ENCODE data around the gene MALT1.

MALT1 gene

DNA sequence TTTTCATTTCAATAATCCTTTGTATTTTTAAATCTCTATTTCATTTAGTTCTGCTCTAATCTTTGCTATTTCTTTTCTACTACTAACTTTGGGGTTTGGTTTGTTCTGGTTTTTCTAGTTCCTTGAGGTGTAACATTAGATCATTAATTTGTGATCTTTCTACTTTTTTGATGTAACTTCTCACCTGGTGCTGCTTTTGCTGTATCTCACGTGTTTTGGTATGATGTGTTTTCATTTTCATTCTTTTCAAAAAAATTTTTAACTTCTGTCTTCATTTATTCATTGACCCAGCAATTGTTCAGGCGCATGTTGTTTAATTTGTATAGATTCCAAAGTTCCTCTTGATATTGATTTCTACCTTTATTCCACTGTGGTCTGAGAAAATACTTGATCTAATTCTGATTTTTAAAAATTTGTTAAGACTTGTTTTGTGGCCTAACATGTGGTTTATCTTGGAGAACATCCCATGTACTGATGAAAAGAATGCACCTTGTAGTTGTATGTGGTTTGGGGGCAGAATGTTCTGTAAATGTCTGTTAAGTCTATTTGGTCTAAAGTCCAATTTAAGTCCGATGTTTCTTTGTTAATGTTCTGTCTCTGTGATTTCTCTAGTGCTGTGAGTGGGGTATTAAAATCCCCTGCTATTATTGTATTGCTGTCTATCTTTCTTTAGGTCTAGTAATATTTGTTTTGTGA is 17.3 kb upstream of the MALT1 start:
- no peak overlapping the region for H2AFZ ChIP-seq (ENCODE audit: low read length)
- no peaks in the 10 kb centered on the region for H3K9me2 ChIP-seq (replicated peaks; ENCODE audit: insufficient read depth, low read length)
- peak overlapping the region; percentile 7; the same call in 1 of the 2 replicates for H3K4me2 ChIP-seq (ENCODE audit: low read depth, low read length)
- H4K20me1 ChIP-seq (ENCODE audit: insufficient read depth, low read length), result no peaks in the 10 kb centered on the region
- H3F3A ChIP-seq (ENCODE audit: insufficient read depth, low read length), result peaks cover 39% of the 10 kb centered on the region
- no peak overlapping the region for H3K27ac ChIP-seq (ENCODE audit: low read length)
- no peaks in the 10 kb centered on the region for H3K9me3 ChIP-seq (replicated peaks; ENCODE audit: insufficient read depth, low read length)
- no peak overlapping the region for H3K4me3 ChIP-seq (ENCODE audit: low read length)
- peaks cover 63% of the 10 kb centered on the region for H3K4me1 ChIP-seq (ENCODE audit: low read length)
- peaks cover 4% of the 10 kb centered on the region for H3K79me2 ChIP-seq (ENCODE audit: low read length)
- H3K36me3 ChIP-seq (replicated peaks; ENCODE audit: insufficient read depth, low read length), result no peaks in the 10 kb centered on the region
- no peak overlapping the region for H3K9ac ChIP-seq (ENCODE audit: low read length)
- DNase-seq, result no peak
- TF ChIP-seq CTCF (IDR thresholded peaks at IDR 0.05; ENCODE audit: low read length) (no peak), EZH2phosphoT487 (IDR thresholded peaks at IDR 0.05; ENCODE audit: low read length) (no peak), EZH2 (optimal IDR thresholded peaks at IDR 0.05; ENCODE audit: low read depth, low read length) (no peak)
- no peaks in the 10 kb centered on the region for H3K27me3 ChIP-seq (replicated peaks; ENCODE audit: insufficient read depth, low read length)

GRCh38 chr18:58654896-58655614 is 16.2 kb upstream of the MALT1 start:
- peaks cover 60% of the 10 kb centered on the region for H3K4me1 ChIP-seq (ENCODE audit: low read length)

DNA sequence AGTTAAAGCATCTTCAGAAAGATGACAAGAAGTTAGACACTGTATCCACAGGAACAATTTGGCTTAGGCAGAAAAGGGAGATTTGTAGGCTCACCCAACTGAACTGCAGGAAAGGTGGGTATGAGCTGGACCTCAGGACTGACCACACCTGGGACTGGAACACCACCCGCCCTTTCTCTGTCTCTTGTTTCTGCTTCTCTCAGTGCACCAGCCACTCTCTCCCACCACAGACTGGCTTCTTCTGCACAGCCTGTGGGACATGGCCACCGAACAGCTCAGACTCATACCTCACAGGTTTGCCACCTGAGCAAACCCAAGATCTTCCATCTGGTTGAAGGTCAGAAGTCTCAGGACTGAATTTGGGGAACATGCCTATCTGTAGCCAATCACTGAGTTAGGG is 14.2 kb upstream of the MALT1 start:
- H3K9ac ChIP-seq (ENCODE audit: low read length), result peak overlapping the region; percentile 61
- H3K4me1 ChIP-seq (ENCODE audit: low read length), result peaks cover 55% of the 10 kb centered on the region
- peaks cover 5% of the 10 kb centered on the region for H3K36me3 ChIP-seq (replicated peaks; ENCODE audit: insufficient read depth, low read length)
- peak overlapping the region; percentile 27 for H3K4me3 ChIP-seq (ENCODE audit: low read length)
- H3K27ac ChIP-seq (ENCODE audit: low read length), result peak overlapping the region; percentile 98
- H3F3A ChIP-seq (ENCODE audit: insufficient read depth, low read length), result peaks cover 29% of the 10 kb centered on the region
- TF ChIP-seq EZH2 (optimal IDR thresholded peaks at IDR 0.05; ENCODE audit: low read depth, low read length) (no peak), CTCF (IDR thresholded peaks at IDR 0.05; ENCODE audit: low read length) (no peak), EZH2phosphoT487 (IDR thresholded peaks at IDR 0.05; ENCODE audit: low read length) (no peak)
- H3K27me3 ChIP-seq (replicated peaks; ENCODE audit: insufficient read depth, low read length), result no peaks in the 10 kb centered on the region
- H3K4me2 ChIP-seq (ENCODE audit: low read depth, low read length), result peak overlapping the region; percentile 73
- H3K79me2 ChIP-seq (ENCODE audit: low read length), result peaks cover 21% of the 10 kb centered on the region
- H4K20me1 ChIP-seq (ENCODE audit: insufficient read depth, low read length), result no peaks in the 10 kb centered on the region
- no peaks in the 10 kb centered on the region for H3K9me3 ChIP-seq (replicated peaks; ENCODE audit: insufficient read depth, low read length)
- H2AFZ ChIP-seq (ENCODE audit: low read length), result peak overlapping the region; percentile 10; the same call in 1 of the 2 replicates
- no peak for DNase-seq
- H3K9me2 ChIP-seq (replicated peaks; ENCODE audit: insufficient read depth, low read length), result no peaks in the 10 kb centered on the region

More at GRCh38 chr18:58654896-58655614, 16.2 kb upstream of the MALT1 start:
- DNase-seq, result no peak
- Histone ChIP-seq H3K27me3 (replicated peaks; ENCODE audit: insufficient read depth, low read length) (no peaks in the 10 kb centered on the region), H4K20me1 (ENCODE audit: insufficient read depth, low read length) (no peaks in the 10 kb centered on the region), H3K79me2 (ENCODE audit: low read length) (peaks cover 15% of the 10 kb centered on the region), H3K9me2 (replicated peaks; ENCODE audit: insufficient read depth, low read length) (no peaks in the 10 kb centered on the region), H3K4me3 (ENCODE audit: low read length) (no peak overlapping the region), H3F3A (ENCODE audit: insufficient read depth, low read length) (peaks cover 41% of the 10 kb centered on the region), H3K9me3 (replicated peaks; ENCODE audit: insufficient read depth, low read length) (no peaks in the 10 kb centered on the region), H3K4me2 (ENCODE audit: low read depth, low read length) (no peak overlapping the region), H2AFZ (ENCODE audit: low read length) (no peak overlapping the region), H3K36me3 (replicated peaks; ENCODE audit: insufficient read depth, low read length) (peaks cover under 1% of the 10 kb centered on the region; the same call in 1 of the 2 replicates), H3K27ac (ENCODE audit: low read length) (peak overlapping the region; percentile 16; the same call in 1 of the 2 replicates), H3K9ac (ENCODE audit: low read length) (no peak overlapping the region)
- TF ChIP-seq EZH2phosphoT487 (IDR thresholded peaks at IDR 0.05; ENCODE audit: low read length), result no peak
- no peak for TF ChIP-seq EZH2 (optimal IDR thresholded peaks at IDR 0.05; ENCODE audit: low read depth, low read length)
- TF ChIP-seq CTCF (IDR thresholded peaks at IDR 0.05; ENCODE audit: low read length), result no peak
